ENCODE measurements around the gene MED28.
"Not testable (repeated sequence)": the region's sequence is repeated elsewhere in the genome, so short reads cannot be mapped to it uniquely, and the experiment has no call there.

Gene MED28

DNA sequence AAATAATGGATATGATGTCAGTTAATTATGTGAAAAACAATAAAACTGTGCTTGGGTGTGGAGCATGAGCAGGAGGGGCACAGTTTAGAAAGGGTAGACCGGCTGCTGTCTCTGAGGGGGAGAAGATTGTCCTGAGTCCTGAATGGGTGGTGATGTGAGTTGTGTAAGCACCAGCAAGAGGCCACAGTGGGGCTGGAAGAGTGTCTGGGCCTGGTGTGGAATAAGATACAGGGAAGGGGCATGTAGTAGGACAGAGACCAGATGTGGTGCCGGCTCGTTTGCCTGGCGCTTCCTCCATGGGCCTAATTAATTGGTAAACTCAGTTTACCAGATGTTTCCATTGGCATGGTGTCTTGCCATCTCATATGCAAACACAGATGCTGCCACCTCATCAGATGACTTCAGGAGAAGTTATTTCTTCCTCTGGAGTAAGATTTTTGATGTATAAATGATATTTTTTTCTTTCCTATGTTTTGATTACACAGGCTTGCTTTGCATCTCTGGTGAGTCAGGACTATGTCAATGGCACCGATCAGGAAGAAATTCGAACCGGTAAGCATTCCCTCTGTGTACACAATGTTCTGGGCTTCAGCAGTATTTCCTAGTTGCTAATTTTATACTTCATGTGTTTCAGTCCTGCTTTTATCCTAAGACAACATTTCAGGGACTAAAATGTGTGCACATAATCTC lies 5.1 kb downstream of the MED28 start:
- DNase-seq: no peak

DNA sequence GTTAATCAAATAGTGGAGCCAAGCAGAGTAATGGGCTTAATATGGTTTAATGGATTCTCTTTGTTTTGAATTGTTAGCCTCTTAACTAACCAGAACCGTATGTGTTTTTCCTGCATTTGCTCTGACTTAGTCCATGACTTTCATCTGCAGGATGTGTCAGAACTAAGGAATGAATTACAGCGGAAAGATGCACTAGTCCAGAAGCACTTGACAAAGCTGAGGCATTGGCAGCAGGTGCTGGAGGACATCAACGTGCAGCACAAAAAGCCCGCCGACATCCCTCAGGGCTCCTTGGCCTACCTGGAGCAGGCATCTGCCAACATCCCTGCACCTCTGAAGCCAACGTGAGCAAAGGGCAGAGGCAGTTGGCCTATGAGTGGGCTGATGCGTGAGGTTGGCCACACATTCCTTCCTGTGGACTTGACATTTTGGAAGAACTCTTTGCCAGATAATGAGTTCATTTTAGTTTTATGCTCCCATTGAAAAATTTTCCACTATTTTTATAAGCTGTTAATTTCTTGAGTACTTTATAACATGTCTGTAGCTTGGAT lies 9.1 kb downstream of the MED28 start:
- no peak for DNase-seq

DNA sequence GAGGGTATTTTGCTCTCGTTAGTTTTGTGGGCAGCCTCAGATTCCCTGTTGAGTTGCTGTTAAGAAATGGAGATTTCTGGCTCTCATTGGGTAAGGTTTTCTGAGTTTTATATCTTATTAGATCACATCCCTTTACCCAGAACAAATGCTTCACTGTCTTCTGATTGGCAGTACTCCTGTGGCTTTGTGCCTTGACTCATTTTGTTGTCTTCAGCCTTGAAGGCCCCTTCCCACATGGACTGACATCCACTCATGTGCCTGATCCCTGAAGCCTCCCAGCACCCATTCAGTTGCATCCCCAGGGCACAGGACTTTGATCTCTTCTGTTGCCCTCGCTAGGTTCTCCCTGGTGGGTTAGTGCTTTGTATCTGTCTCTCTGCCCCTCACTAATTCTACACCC lies 10.4 kb downstream of the MED28 start:
- no peak for DNase-seq

DNA sequence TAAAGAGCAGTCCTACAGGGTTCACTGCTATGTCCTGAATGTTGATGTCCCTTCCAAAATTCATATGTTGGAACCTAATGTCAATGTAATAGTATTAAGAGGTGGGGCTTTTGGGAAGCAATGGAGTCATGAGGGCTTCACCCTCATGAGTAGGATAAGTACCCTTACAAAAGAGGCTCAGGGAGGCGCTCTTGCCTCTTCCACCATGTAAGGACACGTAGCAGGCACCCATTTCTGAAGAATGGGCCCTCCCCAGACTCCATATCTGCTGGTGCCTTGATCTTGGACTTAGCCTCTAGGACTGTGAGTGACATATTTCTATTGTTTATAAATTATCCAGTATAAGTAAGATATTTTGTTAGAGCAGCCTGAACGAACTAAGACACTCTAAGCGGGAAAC lies 15.8 kb downstream of the MED28 start:
- no peak for DNase-seq

DNA sequence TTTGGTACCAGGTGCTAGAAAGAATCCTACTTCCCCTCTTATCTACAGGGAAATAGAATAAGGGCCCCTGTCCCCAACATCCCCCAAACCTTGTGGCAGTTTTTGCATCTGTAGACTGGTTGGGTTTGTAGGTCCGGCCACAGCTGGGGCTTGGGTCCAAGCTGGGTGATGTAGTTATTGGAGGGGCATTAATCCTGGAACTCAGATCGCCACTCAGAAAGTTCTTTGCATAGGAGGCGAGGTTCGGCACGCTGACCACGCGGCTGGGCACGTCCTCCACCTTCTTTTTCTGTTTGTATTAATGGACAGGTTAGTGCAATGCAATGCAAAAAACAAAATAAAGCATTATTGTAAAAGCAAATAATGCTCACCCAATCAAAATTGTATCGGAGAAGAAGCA lies 19.2 kb downstream of the MED28 start:
- no peak for DNase-seq

DNA sequence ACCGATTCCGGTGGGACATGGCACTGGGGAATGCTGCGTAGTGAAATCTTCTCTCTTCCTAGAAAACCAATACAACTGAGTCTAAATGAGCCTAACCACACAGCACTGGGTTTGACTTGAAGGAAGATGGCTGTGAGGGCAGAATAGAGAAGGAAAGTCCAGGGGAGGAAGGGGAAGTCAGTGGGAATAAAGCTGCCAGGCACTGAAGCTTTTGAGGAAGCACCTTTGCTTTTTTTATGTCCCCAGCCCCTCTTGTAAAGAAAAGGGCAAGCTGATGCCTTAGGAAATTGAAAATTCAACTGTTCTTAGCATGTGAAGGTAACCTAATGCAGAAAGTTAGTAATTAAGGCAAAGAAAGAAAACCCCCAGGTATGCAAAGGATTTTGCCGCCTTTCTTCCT lies 20.6 kb downstream of the MED28 start:
- DNase-seq: no peak

DNA sequence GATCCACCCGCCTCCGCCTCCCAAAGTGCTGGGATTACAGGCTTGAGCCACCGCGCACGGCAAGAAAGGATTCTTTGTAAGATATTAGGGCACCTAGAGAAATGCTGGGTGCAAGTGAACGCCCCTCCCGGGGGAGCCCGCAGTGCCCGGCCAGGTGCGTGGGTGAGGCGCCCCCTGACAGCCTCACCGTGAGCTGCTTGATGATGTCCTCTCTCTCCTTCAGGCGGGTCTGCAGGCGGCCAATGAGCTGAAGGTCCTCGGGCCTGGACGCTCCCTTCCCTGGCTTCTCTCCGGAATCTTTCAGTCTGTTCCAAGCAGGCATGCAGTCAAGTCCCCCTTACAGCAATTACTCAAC lies 21.9 kb downstream of the MED28 start:
- no peak for DNase-seq

DNA sequence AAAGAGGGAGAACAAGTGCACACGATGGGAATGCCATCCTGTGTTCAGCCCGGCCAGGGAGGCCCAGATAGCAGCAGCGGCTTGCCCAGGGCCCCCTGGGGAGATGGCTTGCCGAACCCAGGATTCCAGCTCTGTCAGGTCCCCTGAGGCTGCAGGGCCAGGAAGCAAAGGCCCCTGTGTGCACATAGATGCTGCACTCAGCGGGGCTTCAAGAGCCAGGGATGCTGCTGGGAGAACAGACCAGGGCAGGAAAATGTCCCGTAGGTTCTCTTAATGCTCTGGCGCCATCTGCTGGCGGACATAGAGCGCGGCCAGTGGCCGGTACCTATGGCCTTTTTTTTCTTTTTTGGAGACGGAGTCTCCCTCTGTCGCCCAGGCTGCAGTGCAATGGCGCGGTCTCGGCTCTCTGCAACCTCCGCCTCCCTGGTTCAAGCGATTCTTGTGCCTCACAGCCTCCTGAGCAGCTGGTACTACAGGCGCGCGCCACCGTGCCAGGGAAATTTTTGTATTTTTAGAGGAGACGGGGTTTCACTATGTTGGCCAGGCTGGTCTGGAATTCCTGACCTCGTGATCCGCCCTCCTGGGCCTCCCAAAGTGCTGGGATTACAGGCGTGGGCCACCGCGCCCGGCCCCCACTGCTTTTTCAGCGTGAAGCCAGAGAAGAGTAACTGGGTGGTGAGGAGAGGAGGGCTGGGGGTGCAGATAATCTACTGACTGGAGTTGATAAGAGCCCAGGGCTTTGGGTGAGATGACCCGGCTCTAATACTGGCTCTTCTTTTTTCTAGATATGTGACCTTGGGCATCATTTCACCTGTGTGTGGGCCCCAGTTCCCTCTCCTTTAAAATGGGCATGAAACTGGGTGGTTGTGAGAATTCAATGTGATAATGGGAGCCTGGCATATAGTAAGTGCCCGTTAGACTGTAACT lies 22.5 kb downstream of the MED28 start:
- peak; percentile 75 for DNase-seq

DNA sequence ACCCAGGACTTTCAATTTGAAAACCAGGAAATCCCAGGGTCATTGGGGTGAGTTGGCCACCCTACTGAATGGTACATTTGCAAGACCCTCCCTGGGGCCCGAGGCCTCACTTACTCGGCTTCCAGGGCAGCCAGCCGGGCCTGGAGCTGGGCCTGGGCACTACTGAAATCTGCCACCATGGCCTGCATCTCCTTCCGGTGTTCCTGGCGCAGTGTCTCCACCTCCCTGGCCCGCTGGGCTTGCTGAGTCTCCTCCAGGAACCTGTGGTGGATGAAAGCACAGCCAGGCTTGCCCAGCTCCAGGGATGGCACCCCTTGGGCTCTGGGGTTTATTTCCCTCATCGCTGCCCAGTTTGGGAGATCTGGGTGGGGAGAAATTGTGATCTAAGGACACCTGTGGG lies 24.7 kb downstream of the MED28 start:
- DNase-seq: no peak

DNA sequence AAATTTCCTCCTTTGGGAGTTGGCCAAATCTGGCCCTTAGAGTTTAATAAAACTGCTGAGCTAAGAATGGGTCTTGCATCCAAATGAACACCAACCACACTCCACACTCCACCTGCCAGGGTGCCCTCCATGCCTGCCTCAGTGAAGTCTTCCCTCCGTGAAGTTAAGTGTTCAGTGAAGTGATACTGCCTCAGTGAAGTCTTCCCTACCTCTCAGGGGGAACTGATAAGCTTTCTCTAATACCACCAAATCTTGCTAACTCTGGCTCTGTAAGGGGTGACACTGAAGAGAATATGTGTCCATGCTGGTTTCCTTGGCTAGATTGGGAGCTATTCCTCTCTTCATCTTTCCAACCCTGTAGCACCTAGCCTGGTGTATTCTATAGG lies 27.9 kb downstream of the MED28 start:
- DNase-seq: no peak

DNA sequence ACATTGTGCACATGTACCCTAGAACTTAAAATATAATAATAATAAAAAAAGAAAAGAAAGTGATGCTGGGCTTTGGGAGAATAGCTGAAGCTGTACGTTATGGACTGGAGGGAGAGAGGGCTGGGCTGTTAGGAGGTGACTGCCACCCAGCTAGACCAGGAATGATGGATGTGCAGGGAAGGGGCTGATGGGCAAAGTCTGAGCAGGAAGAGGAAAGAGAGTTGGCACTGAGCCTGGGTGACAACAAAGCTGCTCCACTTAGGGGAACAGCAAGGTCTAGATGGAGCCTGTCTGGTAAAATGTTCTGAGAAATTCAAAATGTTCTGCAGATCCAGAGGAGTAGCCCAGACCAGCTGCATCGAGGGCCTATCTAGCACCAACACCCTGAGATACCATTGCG lies 32.3 kb downstream of the MED28 start:
- no peak for DNase-seq

DNA sequence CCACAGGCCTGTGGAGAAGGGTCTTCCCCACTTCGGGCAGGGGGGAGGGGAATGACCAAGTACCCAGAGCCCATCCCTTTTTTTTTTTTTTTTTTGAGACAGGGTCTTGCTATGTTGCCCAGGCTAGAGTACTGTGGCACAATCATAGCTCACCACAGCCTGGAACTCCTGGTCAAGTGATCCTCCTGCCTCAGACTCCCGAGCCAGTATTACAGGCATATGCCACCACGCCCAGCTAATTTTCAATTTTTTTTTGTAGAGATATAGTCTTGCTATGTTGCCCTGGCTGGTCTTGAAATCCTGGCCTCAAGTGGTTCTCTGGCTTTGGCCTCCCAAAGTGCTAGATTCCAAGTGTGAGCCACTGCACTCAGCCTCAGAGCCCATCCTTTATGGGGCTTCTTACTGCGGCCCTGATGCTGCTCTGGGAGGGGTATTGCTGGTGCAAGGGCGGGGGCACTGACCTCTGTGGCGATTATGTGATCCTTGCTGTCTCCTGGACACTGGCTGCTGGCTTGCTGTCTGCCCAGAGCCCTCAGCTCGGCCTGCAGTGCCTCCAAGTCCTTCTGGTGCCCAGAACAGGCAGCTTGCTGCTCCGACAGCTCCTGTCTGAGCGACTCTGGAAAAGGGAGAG lies 32.9 kb downstream of the MED28 start:
- DNase-seq: no peak

DNA sequence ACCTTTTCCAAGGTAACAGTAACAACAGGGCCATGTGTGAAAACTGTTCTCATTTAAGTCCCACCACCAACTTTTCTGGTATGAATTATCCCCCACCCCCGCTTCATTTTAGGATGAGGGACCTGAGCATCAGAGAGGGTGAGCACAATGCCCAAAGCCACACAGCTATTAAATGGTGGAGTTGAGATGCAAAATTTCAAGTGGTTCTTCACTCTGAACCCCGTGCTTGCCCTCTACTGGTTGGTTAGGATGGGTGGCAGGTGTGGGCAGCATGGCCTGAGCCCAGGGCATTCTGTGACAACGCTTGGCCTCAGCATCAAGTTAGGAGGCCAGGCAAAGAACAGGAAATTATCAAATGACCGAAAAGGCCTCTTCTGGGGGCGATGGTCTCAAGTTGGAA lies 33.5 kb downstream of the MED28 start:
- no peak for DNase-seq

DNA sequence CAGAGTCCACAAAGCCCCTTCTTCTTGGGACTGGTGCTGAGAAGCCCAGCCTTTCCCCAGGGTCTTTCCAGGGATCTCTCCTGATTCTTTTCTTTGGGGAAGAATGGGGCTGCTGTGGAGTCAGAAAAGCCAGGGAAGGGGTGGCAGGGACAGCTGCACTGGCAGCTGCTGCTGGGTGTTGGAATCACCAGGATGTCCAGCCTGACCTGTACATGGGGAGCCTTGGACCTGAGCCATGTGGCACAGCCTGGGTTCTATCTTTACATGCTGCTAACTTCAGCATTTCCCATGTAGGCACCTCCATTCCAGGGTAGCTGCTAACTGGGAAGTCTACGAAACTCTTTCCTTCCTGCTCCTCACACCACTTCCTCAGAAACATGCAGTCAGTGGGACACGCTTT lies 36.0 kb downstream of the MED28 start:
- no peak for DNase-seq

DNA sequence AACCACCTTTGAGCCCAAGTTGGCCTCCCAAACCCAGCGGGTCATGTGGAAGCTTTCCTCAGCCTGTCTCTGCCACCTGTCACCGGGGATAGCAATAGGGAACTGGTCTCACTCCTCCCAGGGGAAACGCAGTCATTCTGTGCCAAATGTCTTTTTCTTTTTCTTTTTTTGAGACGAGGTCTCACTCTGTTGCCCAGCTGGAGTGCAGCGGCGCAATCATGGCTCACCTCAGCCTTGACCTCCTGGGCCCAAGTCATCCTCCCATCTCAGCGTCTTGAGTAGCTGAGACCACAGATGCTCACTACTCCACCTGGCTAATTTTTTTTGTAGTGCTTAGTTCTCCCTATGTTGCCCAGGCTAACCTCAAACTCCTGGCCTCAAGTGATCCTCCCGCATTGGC lies 40.3 kb downstream of the MED28 start:
- DNase-seq: no peak

DNA sequence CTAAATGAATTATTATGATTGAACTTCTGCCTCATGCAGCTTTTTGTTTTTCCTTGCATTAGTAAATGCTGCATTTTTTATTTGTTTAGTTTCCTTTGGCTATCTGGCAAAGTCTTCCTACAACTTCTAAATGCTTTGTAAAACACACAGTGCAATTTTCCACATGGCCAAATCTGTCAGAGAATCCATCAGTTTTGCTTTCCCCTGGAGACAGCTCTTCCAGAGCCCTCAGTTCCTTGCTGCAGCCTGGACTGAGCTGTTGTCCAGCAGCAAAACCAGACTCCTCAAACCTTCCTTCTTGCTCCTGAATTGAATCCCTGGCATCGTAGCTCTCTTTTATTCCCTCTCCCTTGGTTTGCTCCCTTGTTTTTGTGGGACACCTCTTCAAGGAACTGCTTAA lies 42.6 kb downstream of the MED28 start:
- DNase-seq: no peak

DNA sequence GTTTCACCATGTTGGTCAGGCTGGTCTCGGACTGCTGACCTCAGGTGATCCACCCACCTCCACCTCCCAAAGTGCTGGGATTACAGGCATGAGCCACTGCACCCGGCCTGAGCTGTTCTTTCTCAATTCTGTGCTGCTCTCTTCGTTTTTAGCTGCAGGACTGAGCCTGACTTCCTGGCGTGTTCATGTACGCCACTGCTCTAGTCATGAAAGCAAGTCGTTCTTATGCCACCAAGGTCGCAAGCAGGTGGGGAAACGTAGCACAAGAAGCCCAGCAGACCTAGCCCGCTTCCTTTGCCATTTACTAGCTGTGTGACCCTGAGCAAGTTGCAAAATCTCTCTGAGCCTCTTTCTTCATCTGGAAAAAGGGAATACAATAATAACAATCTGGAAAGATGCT lies 43.4 kb downstream of the MED28 start:
- DNase-seq: no peak

DNA sequence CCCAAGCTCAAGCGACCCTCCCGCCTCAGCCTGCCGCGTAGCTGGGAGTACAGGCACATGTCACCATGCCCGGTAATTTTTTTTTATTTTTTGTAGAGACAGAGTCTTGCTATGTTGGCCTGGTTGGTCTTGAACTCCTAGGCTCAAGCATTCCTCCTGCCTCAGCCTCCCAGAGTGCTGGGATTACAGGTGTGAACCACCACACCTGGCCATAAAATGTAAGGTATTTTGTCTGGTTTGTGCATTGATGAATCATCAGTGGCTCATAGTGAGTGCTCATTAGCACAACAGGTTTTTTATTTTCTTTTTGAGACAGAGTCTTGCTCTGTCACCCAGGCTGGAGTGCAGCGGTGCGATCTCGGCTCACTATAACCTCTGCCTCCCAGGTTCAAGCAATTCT lies 44.8 kb downstream of the MED28 start:
- not testable (repeated sequence) for DNase-seq

DNA sequence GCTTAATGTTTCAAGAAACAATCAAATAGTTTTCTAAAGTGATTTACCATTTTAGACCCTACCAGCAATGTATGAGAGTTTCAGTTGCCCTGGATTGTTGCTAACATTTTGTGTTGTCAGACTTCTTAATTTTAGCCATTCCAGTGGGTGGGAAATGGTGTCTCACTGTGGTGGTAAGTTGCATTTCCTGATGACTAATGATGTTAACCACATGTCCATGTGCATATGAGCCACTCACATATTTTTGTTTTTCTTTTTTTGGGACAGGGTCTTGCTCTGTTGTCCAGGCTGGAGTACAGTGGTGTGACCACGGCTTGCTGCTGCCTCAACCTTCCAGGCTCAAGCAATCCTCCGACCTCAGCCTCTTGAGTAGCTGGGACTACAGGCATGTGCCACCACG lies 48.3 kb downstream of the MED28 start:
- DNase-seq: no peak

DNA sequence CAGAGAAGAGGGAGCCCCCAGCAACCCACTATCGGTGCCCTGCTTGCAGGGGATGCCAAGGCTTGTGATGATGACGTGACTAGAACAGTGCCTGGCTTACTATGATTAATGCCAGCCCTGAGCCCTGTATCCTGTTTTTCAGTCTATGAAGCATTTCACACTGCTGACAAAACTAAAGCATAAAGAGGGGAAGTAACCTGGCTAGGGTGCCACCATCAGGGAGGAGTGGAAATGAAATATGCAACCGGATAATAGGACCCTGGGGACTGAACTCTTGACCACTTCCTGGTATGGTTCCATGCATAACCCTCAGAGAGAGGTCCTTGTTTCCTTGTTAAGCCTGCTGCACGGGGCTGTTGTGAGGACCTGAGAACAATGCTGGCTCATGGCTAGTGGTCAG lies 50.3 kb downstream of the MED28 start:
- DNase-seq: no peak

DNA sequence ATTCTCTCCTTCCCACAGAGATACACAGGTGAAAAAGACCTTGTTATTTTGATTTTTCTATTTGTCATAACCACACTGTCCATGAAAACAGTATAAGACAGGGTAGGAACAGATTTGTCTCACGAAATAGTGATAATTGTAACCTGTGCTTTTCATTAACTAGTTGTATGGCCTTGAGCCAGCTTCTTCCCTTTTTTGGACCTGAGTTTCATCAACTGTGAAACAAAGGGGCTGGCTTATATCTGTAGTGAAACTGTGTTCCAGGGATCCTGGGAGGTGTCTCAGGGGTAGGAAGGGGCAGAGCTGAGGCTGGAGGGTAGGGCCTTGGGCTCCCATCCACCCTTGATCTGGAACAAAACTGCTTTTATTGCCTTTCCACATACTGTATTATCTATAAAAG lies 50.9 kb downstream of the MED28 start:
- no peak for DNase-seq

DNA sequence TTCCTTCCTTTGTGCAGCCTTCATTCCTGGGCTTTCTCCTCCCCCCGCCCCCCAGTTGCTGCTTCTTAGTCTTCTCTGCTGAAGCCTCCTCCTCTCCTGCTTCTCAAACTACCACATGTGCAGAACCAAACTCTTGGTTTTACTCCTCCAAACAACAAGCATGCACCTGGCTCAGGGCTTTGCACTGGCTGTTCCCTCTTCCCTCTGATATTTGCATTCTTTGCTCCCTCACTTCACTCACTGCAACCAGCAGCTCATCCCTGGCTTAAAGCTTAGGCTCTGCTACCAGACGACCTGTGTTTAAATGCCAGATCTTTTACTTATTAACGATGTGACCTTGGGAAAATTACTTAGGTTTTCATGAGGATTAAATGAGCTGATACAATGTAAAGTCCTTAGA lies 51.4 kb downstream of the MED28 start:
- no peak for DNase-seq

DNA sequence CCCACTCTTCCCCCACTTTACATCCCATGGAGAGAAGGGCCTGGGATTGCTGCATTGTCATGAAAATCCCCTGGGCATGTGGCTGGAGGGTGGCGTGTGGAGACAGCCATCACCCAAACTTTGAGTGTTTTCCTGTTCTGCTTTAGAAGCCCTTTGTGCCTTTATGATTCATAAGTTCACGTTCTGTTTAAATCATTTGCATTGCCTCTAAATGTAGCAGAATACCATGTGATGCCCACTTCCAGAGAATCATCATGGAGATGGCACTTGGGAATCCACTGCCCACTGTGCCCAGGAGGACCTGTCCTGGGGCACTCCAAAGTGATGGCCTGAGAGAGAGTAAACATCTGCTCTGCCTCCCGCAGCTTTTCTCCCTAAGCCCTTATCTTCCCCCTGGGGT lies 52.8 kb downstream of the MED28 start:
- DNase-seq: no peak

DNA sequence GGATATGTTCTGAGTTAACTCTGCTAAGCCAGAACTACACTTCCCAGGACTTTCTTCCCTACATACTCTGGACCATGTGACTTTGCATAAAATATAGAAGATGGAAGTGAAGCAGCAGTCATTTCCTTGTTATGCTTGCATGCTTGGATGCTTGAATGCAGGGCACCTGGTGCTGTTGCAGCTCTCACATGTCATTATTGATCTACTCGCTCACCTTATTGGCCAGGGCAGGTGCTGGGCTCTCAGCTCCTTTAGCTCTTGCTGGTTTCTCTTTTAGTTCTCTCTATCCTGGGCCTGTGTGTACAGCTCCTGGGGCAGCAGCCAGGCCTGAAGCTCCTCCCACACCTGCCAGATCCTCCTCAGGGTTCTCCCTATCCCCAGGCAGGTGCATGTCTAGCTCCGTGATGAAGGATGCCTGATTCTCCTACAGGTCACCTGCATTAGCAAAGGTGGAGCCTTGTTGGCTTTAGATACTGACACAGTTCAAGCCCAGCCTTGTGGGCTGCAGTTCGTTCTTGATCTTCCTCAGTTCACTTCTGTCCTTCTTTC lies 53.3 kb downstream of the MED28 start:
- no peak for DNase-seq

All from activated T-cell treated with anti-CD3 and anti-CD28 coated beads, Interleukin-2, amount 50 U/mL, for 1 hour (primary cell).